ENCODE data around the gene B3GALNT2. TPM values are rescaled to one million over a fixed set of nuclear protein-coding genes. Genes with fewer than 3 reads are reported as not detected.

The B3GALNT2 gene
- polyA plus RNA-seq, 1 donor (not counting 4 experiments of a cell fraction or from before 2014, with no cell fraction given), result 30.5 TPM

DNA sequence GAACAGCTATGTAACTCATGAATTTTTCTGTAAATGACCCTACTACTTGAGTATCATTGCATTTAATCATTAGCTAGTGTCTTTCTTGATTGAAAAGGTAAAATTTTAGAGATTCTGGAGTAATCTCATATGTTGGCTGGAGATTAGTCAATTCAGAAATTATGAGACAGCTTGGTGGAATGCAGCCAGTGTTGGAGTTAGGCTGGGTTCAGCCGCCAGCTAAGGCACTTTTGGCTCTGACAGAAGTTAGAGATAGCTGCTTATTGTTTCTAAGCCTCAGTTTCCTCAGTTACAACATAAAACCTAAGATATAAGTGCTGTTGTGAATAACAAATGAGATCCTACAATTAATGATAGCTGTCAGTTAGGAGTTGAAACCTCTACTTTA lies 87.6 kb downstream of the B3GALNT2 start:
- H3K4me3 ChIP-seq (ENCODE audit: control insufficient read depth in 2 of 3, extremely low read depth in 1 of 3, insufficient read depth in 2 of 3, low read depth in 1 of 3, low read length in 3 of 3), result no peak overlapping the region
- peaks cover 4% of the 10 kb centered on the region for H3K4me1 ChIP-seq (ENCODE audit: control insufficient read depth, extremely low read depth, insufficient read depth, low read length)
- no peaks in the 10 kb centered on the region for H4K20me1 ChIP-seq (ENCODE audit: control insufficient read depth, extremely low read depth, insufficient read depth, low read length)
- no peaks in the 10 kb centered on the region for H3K27me3 ChIP-seq (ENCODE audit: control insufficient read depth, extremely low read depth, insufficient read depth, low read length)
- H2AFZ ChIP-seq (ENCODE audit: control insufficient read depth, low read length), result no peak overlapping the region
- no peak overlapping the region for H3K9ac ChIP-seq (ENCODE audit: control insufficient read depth, extremely low read depth, insufficient read depth, low read length)
- H3K36me3 ChIP-seq (ENCODE audit: control insufficient read depth in 2 of 2, extremely low read depth in 1 of 2, insufficient read depth in 2 of 2, low read length in 2 of 2), result no peaks in the 10 kb centered on the region
- no peaks in the 10 kb centered on the region for H3K9me1 ChIP-seq (ENCODE audit: control insufficient read depth, extremely low read depth, insufficient read depth, low read length)
- no peak for DNase-seq (ENCODE audit: low read depth, low spot score)
- TF ChIP-seq CTCF (optimal IDR thresholded peaks at IDR 0.05 in 1 of 3, IDR thresholded peaks at IDR 0.05 in 1 of 3, conservative IDR thresholded peaks at IDR 0.05 in 1 of 3; ENCODE audit: extremely low read depth in 1 of 3, insufficient read depth in 2 of 3, low read length in 3 of 3), result no peak
- TF ChIP-seq EZH2 (IDR thresholded peaks at IDR 0.05; ENCODE audit: low read length), result no peak
- peaks cover 1% of the 10 kb centered on the region for H3K79me2 ChIP-seq (ENCODE audit: control insufficient read depth, insufficient read depth, low read length)
- no peak overlapping the region for H3K4me2 ChIP-seq (ENCODE audit: control insufficient read depth, extremely low read depth, insufficient read depth, low read depth, low read length)
- H3K9me3 ChIP-seq (ENCODE audit: control insufficient read depth, low read depth, low read length), result no peaks in the 10 kb centered on the region
- dilution Hi-C loops (cut with MboI; ENCODE audit: extremely low pct_ligation_motif_present, low sequenced_read_pairs), result no loop called here
- no peak for FAIRE-seq
- no peak overlapping the region for H3K27ac ChIP-seq (ENCODE audit: control insufficient read depth, insufficient read depth, low read length)

DNA sequence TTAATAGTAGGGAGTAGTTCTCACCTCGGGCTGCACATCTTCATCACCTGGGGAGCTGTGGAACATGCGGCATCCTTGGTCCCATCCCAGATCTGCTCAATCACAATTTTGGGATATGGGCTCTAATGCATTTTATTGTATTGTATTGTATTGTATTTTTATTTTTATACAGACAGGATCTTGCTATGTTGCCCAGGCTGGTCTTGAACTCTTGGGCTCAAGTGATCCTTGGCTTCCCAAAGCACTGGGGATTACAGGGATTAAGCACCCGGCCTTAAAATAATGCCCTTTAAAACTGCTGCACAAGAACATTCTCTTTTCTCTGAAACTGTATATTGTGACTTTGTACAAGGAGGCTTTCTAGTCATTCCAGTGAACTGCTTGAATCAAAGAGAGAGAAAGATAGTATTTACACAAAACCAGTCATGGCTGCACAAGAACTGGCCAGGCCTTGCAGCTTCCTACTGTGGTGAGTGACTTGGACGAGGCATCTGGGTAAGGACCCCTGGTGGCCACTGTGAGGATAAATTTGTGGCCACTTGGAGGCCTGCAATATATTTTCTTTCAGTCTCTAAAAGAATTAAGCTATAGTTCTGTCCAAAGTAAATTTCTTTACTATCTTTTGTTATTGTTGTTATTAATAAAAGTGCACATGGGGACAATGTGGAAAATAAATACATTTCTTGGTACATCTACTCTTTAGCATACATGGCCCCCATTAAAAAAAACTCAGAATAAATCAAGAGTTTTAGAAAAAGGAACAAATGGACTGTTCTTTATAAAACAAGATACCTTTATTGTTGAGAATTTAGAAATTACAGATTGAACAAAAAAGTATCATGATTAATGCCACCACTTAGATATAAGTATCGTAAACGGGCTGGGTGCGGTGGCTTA lies 89.0 kb downstream of the B3GALNT2 start:
- no peak overlapping the region for H2AFZ ChIP-seq (ENCODE audit: control insufficient read depth, low read length)
- H4K20me1 ChIP-seq (ENCODE audit: control insufficient read depth, extremely low read depth, insufficient read depth, low read length), result no peaks in the 10 kb centered on the region
- no peak overlapping the region for H3K4me2 ChIP-seq (ENCODE audit: control insufficient read depth, extremely low read depth, insufficient read depth, low read depth, low read length)
- TF ChIP-seq EZH2 (IDR thresholded peaks at IDR 0.05; ENCODE audit: low read length) (no peak), CTCF (optimal IDR thresholded peaks at IDR 0.05 in 1 of 3, IDR thresholded peaks at IDR 0.05 in 1 of 3, conservative IDR thresholded peaks at IDR 0.05 in 1 of 3; ENCODE audit: extremely low read depth in 1 of 3, insufficient read depth in 2 of 3, low read length in 3 of 3) (peak; percentile 67 to 81 (median 76))
- dilution Hi-C loops (cut with MboI; ENCODE audit: extremely low pct_ligation_motif_present, low sequenced_read_pairs), result no loop called here
- H3K27ac ChIP-seq (ENCODE audit: control insufficient read depth, insufficient read depth, low read length), result no peak overlapping the region
- FAIRE-seq (peak; percentile 52), DNase-seq (ENCODE audit: low read depth, low spot score) (no peak)
- H3K79me2 ChIP-seq (ENCODE audit: control insufficient read depth, insufficient read depth, low read length), result peaks cover 1% of the 10 kb centered on the region
- H3K9me1 ChIP-seq (ENCODE audit: control insufficient read depth, extremely low read depth, insufficient read depth, low read length), result no peaks in the 10 kb centered on the region
- no peaks in the 10 kb centered on the region for H3K9me3 ChIP-seq (ENCODE audit: control insufficient read depth, low read depth, low read length)
- no peak overlapping the region for H3K4me3 ChIP-seq (ENCODE audit: control insufficient read depth in 2 of 3, extremely low read depth in 1 of 3, insufficient read depth in 2 of 3, low read depth in 1 of 3, low read length in 3 of 3)
- no peaks in the 10 kb centered on the region for H3K36me3 ChIP-seq (ENCODE audit: control insufficient read depth in 2 of 2, extremely low read depth in 1 of 2, insufficient read depth in 2 of 2, low read length in 2 of 2)
- H3K27me3 ChIP-seq (ENCODE audit: control insufficient read depth, extremely low read depth, insufficient read depth, low read length), result no peaks in the 10 kb centered on the region
- no peak overlapping the region for H3K9ac ChIP-seq (ENCODE audit: control insufficient read depth, extremely low read depth, insufficient read depth, low read length)
- peaks cover 4% of the 10 kb centered on the region for H3K4me1 ChIP-seq (ENCODE audit: control insufficient read depth, extremely low read depth, insufficient read depth, low read length)
